ENCODE results near the gene BPIFB1.

GRCh38 chr20:33246077-33246476, 36.9 kb upstream of the BPIFB1 start:
- TF ChIP-seq YY1 (IDR thresholded peaks at IDR 0.05; ENCODE audit: insufficient read depth, insufficient read length) (no peak), ZNF274 (IDR thresholded peaks at IDR 0.05; ENCODE audit: low read depth, low read length) (no peak)
